Mesenchymal stem cell (in vitro differentiated cells and primary cell): Measurements from ENCODE around the gene AMPH.
A peak's percentile ranks its signal among the peaks of the same experiment; 100 is the strongest.
"Not testable (repeated sequence)": the region's sequence is repeated elsewhere in the genome, so short reads cannot be mapped to it uniquely, and the experiment has no call there.

ENCODE experiments used
- DNase-seq: peaks from one replicate; pipeline ENCODE4 v3.0.0-alpha.2; 2013
- H2AFZ ChIP-seq: one replicate; pipeline ENCODE4 v1.6.1; 2013; ENCODE audit warnings: low read depth, mild to moderate bottlenecking, control low read depth, inconsistent platforms, low read length, moderate library complexity
- H2AK5ac ChIP-seq: 2 replicates; pipeline ENCODE4 v1.6.1; 2013; ENCODE audit warnings: low read length, moderate library complexity, mild to moderate bottlenecking, inconsistent platforms; ENCODE audit not compliant: severe bottlenecking
- H2BK120ac ChIP-seq: one replicate; pipeline ENCODE4 v1.6.1; 2013; ENCODE audit warnings: low read depth, mild to moderate bottlenecking, inconsistent platforms, low read length, moderate library complexity
- H2BK12ac ChIP-seq, 2 experiments: one replicate each; pipeline ENCODE4 v1.6.1; 2013; ENCODE audit warnings: inconsistent platforms in 2 of 2, low read length in 2 of 2, mild to moderate bottlenecking in 2 of 2, moderate library complexity in 2 of 2, control low read depth in 1 of 2
- H2BK15ac ChIP-seq: one replicate; pipeline ENCODE4 v1.6.1; 2013; ENCODE audit warnings: mild to moderate bottlenecking, low read depth, inconsistent platforms; ENCODE audit not compliant: poor library complexity, severe bottlenecking
- H2BK5ac ChIP-seq: 2 replicates; pipeline ENCODE4 v1.6.1; 2013; ENCODE audit warnings: low read depth, mild to moderate bottlenecking, low read length, control low read depth, inconsistent platforms; ENCODE audit not compliant: poor library complexity, severe bottlenecking
- H3K14ac ChIP-seq, 2 experiments: one replicate each; pipeline ENCODE4 v1.6.1; 2013; ENCODE audit warnings: inconsistent platforms in 2 of 2, low read length in 2 of 2, control low read depth in 1 of 2, mild to moderate bottlenecking in 1 of 2, moderate library complexity in 1 of 2
- H3K18ac ChIP-seq, 2 experiments: one replicate each; pipeline ENCODE4 v1.6.1; 2013; ENCODE audit warnings: inconsistent platforms in 2 of 2, low read length in 2 of 2, control low read depth in 1 of 2, low read depth in 1 of 2, mild to moderate bottlenecking in 1 of 2
- H3K23ac ChIP-seq, 2 experiments: one replicate each; pipeline ENCODE4 v1.6.1; 2013; ENCODE audit warnings: inconsistent platforms in 2 of 2, low read length in 2 of 2, mild to moderate bottlenecking in 2 of 2, moderate library complexity in 2 of 2, control low read depth in 1 of 2
- H3K27ac ChIP-seq: 2 replicates; pipeline ENCODE4 v1.5.1; 2013; ENCODE audit warnings: mild to moderate bottlenecking, moderate library complexity, low read length, control low read depth, inconsistent platforms; ENCODE audit not compliant: poor library complexity, severe bottlenecking
- H3K27me3 ChIP-seq, 2 experiments: 2 replicates each; pipeline versions ENCODE4 v1.6.1 to v1.7.0; 2013; ENCODE audit warnings: low read length in 2 of 2, mild to moderate bottlenecking in 2 of 2, moderate library complexity in 2 of 2, control low read depth in 1 of 2, inconsistent platforms in 1 of 2; ENCODE audit not compliant: control insufficient read depth in 1 of 2, insufficient read depth in 1 of 2
- H3K36me3 ChIP-seq, 2 experiments: 2 replicates each; pipeline versions ENCODE4 v1.6.1 to v1.7.0; 2013; ENCODE audit warnings: low read length in 2 of 2, control low read depth in 1 of 2, inconsistent platforms in 1 of 2, low read depth in 1 of 2, mild to moderate bottlenecking in 1 of 2; ENCODE audit not compliant: insufficient read depth in 2 of 2, control insufficient read depth in 1 of 2
- H3K4ac ChIP-seq, 2 experiments: one replicate each; pipeline ENCODE4 v1.6.1; 2013; ENCODE audit warnings: inconsistent platforms in 2 of 2, low read length in 2 of 2, mild to moderate bottlenecking in 2 of 2, moderate library complexity in 2 of 2, control low read depth in 1 of 2, low read depth in 1 of 2
- H3K4me1 ChIP-seq: 2 replicates; pipeline ENCODE4 v1.6.1; 2013; ENCODE audit warnings: low read depth, low read length, control low read depth; ENCODE audit not compliant: control insufficient read depth, insufficient read depth
- H3K4me2 ChIP-seq: 2 replicates; pipeline ENCODE4 v1.6.1; 2013; ENCODE audit warnings: low read length, mild to moderate bottlenecking, inconsistent platforms; ENCODE audit not compliant: poor library complexity, severe bottlenecking
- H3K4me3 ChIP-seq, 2 experiments: 2 replicates each; pipeline versions ENCODE4 v1.5.1 to v1.7.0; 2013; ENCODE audit warnings: low read length in 2 of 2, mild to moderate bottlenecking in 2 of 2, control low read depth in 1 of 2, low read depth in 1 of 2; ENCODE audit not compliant: insufficient read depth in 1 of 2
- H3K79me1 ChIP-seq: replicated peaks from 2 replicates; pipeline ENCODE4 v1.6.1; 2013; ENCODE audit warnings: mild to moderate bottlenecking, control low read depth, low read length, inconsistent platforms; ENCODE audit not compliant: poor library complexity, severe bottlenecking
- H3K9ac ChIP-seq: 2 replicates; pipeline ENCODE4 v1.7.0; 2013; ENCODE audit warnings: mild to moderate bottlenecking, low read length, moderate library complexity
- H3K9me3 ChIP-seq: 2 replicates; pipeline ENCODE4 v1.7.0; 2013; ENCODE audit warnings: mild to moderate bottlenecking, low read length; ENCODE audit not compliant: control insufficient read depth
- H4K8ac ChIP-seq: one replicate; pipeline ENCODE4 v1.6.1; 2013; ENCODE audit warnings: inconsistent platforms, mild to moderate bottlenecking, low read length, moderate library complexity
- H4K91ac ChIP-seq: one replicate; pipeline ENCODE4 v1.6.1; 2013; ENCODE audit warnings: mild to moderate bottlenecking, low read length, inconsistent platforms
- WGBS: methylation state at CpG from one replicate; pipeline ENCODE4 v1.1.7; 2013; ENCODE audit warnings: mixed read lengths; 5-methylcytosine and 5-hydroxymethylcytosine counted together

AMPH gene

GRCh38 chr7:38358273-38358831 is 272.8 kb downstream of the AMPH start:
- not testable (repeated sequence) for H3K36me3 ChIP-seq, H3K4me1 ChIP-seq, H3K27ac ChIP-seq, H3K4me3 ChIP-seq, H3K18ac ChIP-seq, H3K9ac ChIP-seq, H4K8ac ChIP-seq, H2BK5ac ChIP-seq, H3K79me1 ChIP-seq, H2AFZ ChIP-seq, H2BK12ac ChIP-seq, H3K4ac ChIP-seq, H3K14ac ChIP-seq, H2AK5ac ChIP-seq, DNase-seq, H3K27me3 ChIP-seq, H4K91ac ChIP-seq, H3K23ac ChIP-seq, H2BK120ac ChIP-seq, H3K4me2 ChIP-seq, H2BK15ac ChIP-seq, H3K9me3 ChIP-seq
- 89% methylated on average over 5 of the region's 6 CpGs for WGBS

- H3K18ac ChIP-seq, H3K4me3 ChIP-seq, H2BK120ac ChIP-seq, H2BK5ac ChIP-seq, H3K4me1 ChIP-seq, H2AK5ac ChIP-seq, H3K4me2 ChIP-seq, H3K4ac ChIP-seq, H3K9ac ChIP-seq, H3K23ac ChIP-seq, H4K91ac ChIP-seq, H3K9me3 ChIP-seq, H3K14ac ChIP-seq, H3K36me3 ChIP-seq, H2BK12ac ChIP-seq, H2AFZ ChIP-seq, H3K27ac ChIP-seq, H2BK15ac ChIP-seq, H4K8ac ChIP-seq, H3K79me1 ChIP-seq, H3K27me3 ChIP-seq: not testable (repeated sequence)
- 59% methylated on average over 2 of the region's 8 CpGs for WGBS
- peak; percentile 34 for DNase-seq
Measured at GRCh38 chr7:38354271-38354851, 276.8 kb downstream of the AMPH start.

DNA sequence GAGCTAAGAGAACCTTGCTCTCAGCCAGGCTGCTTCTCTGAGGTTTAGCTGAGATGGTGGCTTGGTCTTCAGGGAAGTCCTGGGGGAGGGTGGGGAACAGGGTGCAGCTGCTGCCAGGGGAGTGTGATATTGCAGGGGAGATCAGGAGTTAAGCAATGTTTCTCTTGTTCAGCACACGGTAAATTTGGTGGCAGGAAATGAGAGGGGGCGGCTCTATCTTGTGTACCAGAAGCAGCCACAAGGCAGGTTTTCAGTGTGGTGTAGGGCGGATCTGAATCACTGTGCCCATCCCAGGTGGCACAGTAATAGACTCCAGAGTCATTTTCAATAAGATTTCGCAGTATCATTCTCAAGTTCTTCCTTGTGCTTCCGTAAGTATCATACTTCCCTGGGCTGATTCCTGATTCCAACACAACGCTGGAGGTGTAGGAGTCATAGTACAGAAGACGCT is 277.7 kb downstream of the AMPH start:
- not testable (repeated sequence) for H3K36me3 ChIP-seq, H4K91ac ChIP-seq, H3K27ac ChIP-seq, H3K4me2 ChIP-seq, H3K4me1 ChIP-seq, H2AK5ac ChIP-seq, H3K23ac ChIP-seq, H2BK5ac ChIP-seq, H2BK12ac ChIP-seq, H3K18ac ChIP-seq, H3K9me3 ChIP-seq, H2BK120ac ChIP-seq, H3K9ac ChIP-seq, DNase-seq, H3K4me3 ChIP-seq, H2AFZ ChIP-seq, H4K8ac ChIP-seq, H3K27me3 ChIP-seq, H3K79me1 ChIP-seq, H3K14ac ChIP-seq, H3K4ac ChIP-seq, H2BK15ac ChIP-seq
- WGBS = 63% methylated on average over 4 of the region's 7 CpGs

GRCh38 chr7:38351601-38352000 is 279.6 kb downstream of the AMPH start:
- H2AFZ ChIP-seq = no peak overlapping the region
- no peak overlapping the region for H4K91ac ChIP-seq
- no peak overlapping the region for H3K4me3 ChIP-seq
- H3K18ac ChIP-seq = no peak overlapping the region
- no peak overlapping the region for H3K14ac ChIP-seq
- no peaks in the 10 kb centered on the region for H3K9me3 ChIP-seq
- H3K27ac ChIP-seq = no peak overlapping the region
- no peaks in the 10 kb centered on the region for H3K36me3 ChIP-seq
- no peak overlapping the region for H2AK5ac ChIP-seq
- H3K23ac ChIP-seq = no peak overlapping the region
- no CpG with 5 or more reads among the region's 4 CpGs for WGBS
- no peak overlapping the region for H4K8ac ChIP-seq
- no peak overlapping the region for H3K4ac ChIP-seq
- H2BK5ac ChIP-seq = no peak overlapping the region
- H2BK15ac ChIP-seq = no peak overlapping the region
- H3K4me1 ChIP-seq = no peaks in the 10 kb centered on the region
- no peak overlapping the region for H3K9ac ChIP-seq
- no peak overlapping the region for H2BK12ac ChIP-seq
- H2BK120ac ChIP-seq = no peak overlapping the region
- DNase-seq = no peak
- H3K4me2 ChIP-seq = no peak overlapping the region
- H3K79me1 ChIP-seq = no peaks in the 10 kb centered on the region
- H3K27me3 ChIP-seq = no peaks in the 10 kb centered on the region
